GM19035 (cell line): ENCODE data around the gene TNFRSF17.
"Not testable (repeated sequence)": the region's sequence is repeated elsewhere in the genome, so short reads cannot be mapped to it uniquely, and the experiment has no call there.

ENCODE experiments used
- ATAC-seq: cut with Tn5 transposase; IDR thresholded peaks from one replicate; pipeline ENCODE4 v1.9.1; 2021; ENCODE audit not compliant: unreplicated experiment

The TNFRSF17 gene

DNA sequence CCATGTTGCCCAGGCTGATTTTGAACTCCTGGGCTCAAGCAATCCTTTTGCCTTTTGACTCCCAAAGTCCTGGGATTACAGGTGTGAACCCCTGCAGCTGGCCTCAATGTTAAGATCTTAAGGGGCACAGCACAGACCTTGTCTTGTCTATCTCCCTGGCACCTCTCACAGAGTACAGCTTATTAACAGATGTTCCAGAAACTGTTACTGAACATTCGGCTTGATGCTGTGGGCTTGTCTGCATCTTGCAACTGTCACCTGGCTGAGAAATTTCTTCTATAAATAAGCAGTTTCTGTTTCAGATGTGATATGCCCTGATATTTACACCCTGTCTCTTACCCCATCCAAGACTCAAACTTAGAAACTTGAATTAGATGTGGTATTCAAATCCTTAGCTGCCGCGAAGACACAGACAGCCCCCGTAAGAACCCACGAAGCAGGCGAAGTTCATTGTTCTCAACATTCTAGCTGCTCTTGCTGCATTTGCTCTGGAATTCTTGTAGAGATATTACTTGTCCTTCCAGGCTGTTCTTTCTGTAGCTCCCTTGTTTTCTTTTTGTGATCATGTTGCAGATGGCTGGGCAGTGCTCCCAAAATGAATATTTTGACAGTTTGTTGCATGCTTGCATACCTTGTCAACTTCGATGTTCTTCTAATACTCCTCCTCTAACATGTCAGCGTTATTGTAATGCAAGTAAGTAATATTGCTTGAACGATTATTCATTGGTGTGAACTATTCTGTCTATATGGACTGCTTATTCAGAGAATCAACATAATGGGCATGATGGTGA is at the start of gene TNFRSF17:
TNFRSF17 (plus strand) TSS at position 450 of the 791 bp plus-strand sequence; CDS start at position 565, 115 bp downstream.
- ATAC-seq: peak; percentile 73

DNA sequence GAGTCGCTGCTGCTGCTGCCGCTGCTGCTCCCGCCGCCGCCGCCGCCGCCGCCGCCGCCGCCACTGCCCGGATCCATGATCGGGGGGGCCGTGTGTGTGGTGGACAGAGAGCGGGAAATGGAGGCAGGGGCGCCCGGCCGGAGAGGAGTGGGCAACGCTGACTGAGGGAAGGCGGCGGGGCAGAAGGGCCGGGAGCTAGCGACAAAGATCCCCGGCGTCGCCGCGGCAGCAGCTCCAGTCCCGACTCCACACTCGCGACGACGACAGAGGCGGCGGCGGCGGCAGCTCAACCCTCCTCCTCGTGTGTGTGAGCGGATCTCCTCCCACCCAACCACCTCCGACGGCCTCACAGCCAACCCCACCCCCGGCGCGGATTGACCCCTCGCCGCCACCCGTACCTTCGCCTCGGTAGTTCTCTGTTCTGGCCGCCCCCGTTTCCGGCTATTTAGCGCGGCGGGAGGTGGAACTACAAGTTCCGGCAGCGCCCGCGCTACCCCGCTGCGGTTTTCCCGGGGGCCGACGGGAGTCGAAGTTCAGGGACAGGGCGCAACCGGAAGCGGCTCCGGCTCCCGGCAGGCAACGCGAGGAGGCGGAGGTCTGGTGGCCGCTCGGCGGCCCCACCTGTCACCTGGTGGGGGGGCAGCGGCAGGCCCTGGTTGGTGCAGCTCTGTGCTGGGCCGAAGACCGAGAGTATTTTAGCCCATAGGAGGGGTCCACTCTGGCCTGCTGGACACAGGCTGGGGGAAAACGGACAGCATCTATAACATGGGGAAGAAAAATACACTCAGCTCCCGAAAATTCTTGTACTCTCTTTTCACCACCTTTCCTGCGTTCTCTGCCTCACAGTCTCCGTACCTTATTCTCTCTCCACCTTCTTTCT is 49.1 kb upstream of the TNFRSF17 start, which contains the start of gene GSPT1:
GSPT1 (minus strand) TSS at position 313 of the 880 bp plus-strand sequence; CDS start at position 77, 236 bp downstream.
- ATAC-seq: peak; percentile 80

DNA sequence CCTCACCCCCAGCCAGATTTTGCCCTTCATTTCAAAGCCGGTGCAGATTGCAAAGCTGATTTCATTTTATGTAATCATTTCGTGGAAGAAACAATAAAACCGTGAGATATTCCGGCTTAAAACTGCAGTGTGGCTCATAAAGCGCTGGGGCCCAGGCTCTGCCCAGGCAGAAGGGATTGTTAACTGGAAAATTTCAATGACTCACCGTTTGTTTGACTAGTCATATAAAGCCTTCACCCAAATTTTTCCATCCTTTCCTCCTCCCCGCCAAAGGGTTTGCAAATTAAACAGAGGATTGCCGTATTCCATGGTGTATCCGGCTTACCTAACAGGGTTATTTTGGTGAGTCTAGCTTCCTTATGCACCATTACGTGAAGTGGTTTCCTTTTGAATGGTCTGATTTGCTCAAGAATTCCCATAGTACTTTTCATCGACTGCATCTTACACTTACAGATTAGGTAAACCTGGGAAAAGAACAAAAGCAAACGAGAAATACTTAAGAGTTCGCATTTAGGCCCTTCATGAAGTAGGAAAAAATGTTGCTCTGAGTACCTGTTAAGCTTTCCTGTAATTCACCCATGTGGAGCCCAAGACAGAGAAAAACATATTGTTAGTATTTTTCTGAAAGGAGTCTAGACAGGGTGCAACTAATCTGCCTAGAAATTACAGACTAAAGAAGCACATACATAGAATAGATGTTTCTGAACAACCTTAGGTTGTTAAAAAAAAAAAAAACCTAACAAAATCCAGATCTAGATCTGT is 48.3 kb upstream of the TNFRSF17 start:
- ATAC-seq: no peak

DNA sequence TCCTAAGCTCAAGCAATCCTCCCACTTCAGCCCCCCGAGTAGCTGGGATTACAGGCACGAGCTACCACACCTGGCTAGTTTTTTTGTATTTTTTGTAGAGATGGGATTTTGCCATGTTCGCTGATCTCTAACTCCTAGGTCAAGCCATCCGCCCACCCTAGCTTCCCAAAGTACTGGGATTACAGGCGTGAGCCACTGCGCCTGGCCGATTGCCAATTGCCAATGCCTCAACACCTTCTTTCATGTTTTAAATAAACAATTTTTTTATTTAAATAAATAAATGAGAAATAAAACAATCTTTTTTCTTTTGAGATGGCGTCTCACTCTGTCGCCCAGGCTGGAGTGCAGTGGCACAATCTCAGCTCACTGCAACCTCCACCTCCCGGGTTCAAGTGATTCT is 41.0 kb upstream of the TNFRSF17 start:
- ATAC-seq: not testable (repeated sequence)

DNA sequence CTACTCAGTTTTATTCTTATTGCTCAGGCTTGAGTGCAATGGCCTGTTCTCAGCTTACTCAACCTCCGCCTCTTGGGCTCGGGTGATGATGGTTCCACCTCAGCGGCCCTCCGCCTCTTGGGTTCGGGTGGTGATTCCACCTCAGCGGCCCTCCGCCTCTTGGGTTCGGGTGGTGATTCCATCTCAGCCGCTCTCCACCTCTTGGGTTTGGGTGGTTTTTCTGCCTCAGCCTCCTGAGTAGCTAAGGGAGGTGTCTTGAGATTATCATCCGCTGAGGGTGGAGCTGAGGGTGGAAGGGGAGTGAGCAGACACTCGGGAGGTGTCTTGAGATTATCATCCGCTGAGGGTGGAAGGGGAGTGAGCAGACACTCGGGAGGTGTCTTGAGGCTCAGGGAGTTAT is 37.7 kb upstream of the TNFRSF17 start:
- not testable (repeated sequence) for ATAC-seq

DNA sequence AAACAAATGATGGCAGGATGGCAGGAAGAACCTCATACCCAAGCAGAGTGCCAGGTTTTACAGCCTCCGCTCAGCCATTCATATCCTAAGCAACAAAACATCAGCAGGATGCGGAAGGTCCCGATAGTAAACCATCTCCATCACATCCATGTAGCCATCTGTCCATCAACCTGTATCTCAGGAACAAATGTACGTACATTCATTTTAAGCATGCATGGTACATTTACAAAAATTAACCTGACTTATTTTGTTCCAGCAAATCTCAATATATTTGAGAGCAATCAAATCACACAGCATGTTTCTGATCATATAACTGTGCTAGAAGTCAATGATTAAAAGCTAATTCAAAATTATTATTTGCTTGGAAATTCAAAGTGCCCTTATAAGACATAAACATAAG is 23.1 kb upstream of the TNFRSF17 start, which contains the start of gene NPIPB2:
NPIPB2 (minus strand) TSS at position 101 of the 400 bp plus-strand sequence; CDS start at position 101, 0 bp downstream.
- ATAC-seq: not testable (repeated sequence)

DNA sequence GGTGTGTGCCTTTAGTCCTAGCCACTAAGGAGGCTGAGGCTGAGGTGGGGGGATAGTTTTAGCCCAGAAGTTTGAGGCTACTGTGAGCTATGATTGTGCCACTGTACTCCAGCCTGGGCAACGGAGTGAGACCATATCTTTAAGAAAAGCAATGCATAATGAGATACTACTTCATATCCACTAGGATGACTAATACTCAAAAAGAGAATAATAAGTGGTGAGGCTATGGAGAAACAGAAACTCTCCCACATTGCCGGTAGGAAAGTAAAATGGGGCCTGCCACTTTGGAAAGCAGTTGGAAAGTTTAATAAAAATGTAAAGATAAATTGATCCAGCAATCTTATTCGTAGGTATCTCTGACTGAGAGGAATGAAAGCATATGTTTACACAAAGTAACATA is 18.6 kb upstream of the TNFRSF17 start:
- ATAC-seq: no peak

DNA sequence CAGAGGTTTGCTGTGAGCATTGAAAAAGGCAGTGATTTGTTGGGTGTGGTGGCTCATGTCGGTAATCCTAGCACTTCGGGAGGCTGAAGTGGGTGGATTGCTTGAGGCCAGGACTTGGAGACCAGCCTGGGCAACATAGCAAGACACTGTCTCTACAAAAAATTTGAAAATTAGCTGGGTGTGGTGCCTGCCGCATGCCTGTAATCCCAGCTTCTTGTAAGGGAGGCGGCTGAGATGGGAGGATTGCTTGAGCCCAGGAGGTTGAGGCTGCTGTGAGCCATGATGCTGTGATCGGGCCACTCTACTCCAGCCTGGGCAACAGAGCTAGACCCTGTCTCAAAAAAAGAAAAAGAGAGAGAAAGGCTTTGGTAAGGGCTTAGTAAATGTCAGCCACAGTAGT is 16.2 kb upstream of the TNFRSF17 start:
- ATAC-seq: no peak

DNA sequence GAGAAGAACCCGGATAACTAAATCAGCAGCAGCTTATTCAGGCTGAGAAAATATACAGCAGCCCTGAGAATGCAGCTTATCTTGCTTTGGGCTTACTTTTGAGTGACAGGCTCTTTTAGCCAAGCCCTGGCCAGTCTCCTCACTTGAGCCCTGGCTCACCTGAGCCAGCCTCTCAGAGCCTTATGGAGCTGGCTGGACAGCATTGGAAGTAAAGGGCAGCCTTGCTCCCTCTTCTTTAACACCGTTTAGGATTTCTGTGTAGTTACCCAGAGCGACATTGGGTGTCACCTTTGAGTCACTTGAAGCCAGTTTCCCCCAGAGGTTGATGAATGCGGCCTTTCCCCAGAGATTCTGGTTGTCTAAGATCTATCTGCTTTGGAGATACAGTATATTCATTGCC is 15.5 kb upstream of the TNFRSF17 start:
- no peak for ATAC-seq

DNA sequence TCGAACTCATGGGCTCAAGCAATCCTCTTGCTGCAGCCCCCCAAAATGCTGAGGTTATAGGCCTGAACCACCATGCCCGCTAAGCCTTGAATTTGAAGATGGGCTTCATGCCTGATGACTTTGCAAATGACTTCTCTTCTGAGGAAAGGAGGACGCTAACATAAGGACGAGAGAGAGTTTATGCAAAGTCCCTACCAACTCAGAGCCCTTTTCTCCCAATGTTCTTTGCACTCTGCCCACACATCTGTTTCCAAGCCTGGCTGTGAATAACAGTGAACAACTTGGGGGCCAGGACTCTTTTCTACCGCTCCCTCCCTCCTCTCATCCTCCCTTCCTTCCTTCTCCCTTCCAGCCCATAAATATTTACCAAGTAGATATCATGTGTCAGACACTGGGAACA is 14.6 kb upstream of the TNFRSF17 start:
- no peak for ATAC-seq

DNA sequence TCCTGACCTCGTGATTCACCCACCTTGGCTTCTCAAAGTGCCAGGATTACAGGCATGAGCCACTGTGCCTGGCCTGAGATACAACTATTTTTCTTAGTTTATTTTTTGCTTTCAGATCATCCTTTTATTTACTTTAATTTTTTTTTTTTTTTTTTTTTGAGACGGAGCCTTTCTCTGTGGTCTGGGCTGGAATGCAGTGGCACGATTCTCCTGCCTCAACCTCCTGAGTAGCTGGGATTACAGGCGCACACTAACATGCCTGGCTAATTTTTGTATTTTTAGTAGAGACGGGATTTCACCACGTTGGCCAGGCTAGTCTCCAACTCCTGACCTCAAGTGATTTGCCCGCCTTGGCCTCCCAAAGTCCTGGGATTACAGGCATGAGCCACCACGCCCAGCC is 11.4 kb upstream of the TNFRSF17 start:
- not testable (repeated sequence) for ATAC-seq

DNA sequence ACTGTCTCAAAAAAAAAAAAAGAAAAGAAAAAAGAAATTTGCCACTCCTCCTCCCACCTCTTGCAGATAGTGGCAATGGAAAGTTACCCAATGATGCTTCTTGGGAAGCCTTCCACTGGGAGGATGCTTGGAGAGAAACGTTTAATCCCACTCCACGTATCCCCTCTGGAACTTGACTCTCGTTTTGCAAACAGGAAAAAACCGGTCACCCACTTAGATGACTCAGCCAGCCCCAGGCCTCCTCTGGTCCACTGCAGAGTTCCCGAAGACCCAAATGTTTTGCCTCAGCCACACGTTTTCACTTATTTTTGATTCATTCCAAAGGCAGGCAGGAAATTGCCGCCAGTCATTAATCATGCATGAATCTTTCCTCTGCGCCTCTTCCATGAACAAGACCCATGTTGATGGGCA is 9.3 kb upstream of the TNFRSF17 start:
- ATAC-seq: no peak

DNA sequence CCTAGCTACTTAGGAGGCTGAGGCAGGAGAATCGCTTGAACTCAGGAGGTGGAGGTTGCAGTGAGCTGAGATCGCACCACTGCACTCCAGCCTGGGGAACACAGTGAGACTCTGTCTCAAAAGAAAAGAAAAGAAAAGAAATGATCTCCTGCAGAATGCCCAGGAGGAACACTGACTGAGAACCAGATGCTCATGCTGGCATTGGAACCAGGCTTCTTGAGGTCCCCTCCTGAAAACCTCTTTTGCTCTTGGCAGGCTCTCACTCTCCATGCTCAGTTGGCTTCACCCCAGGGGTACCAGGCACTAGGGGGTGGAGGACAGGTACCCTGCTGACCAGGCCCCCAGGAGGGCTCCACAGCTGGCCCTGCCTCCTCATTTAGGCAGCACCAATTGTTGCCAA is 8.5 kb upstream of the TNFRSF17 start:
- ATAC-seq: no peak

DNA sequence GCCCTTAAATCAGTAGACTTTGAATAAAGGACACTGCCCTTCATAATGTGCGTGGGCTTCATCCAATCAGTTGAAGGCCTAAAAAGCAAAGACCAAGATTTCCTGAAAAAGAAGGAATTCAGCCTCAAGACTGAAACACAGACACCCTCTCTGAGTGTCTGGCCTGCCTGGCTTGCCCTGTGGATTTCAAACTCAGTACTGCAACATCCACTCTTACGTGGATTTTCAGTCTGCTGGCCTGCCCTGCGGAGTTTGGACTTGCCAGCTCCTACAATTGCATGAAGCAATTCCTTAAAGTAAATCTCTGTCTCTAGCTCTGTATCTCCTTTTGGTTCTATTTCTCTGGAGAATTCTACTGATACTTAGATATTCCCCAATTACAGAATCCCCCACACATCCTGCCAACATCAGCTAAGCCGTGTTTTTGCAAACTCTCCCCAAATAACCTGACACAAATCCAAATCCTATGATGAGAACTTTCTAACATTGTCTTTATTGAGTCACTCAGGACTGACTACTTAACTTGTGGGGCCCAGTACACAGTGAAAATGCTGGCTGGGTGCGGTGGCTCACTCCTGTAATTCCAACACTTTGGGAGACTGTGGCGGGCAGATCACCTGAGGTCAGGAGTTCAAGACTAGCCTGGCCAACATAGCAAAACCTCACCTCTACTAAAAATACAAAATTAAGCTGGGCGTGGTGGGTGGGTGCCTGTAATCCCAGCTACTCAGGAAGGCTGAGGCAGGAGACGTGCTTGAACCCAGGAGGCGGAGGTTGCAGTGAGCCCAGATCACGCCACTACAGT is 7.2 kb upstream of the TNFRSF17 start:
- ATAC-seq: no peak

DNA sequence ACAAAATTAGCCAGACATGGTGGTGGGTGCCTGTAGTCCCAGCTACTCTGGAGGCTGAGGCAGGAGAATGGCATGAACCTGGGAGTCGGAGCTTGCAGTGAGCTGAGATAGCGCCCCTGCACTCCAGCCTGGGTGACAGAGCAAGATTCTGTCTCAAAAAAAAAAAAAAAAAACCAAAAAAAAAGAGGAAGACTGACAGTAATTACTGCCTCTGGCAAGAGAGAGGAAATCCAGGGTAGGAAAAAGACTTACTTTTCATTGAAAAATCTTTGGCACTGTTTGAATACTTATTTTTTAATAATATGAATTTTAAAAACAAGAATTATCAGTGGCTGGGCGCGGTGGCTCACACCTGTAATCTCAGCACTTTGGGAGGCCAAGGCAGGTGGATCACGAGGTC is 2.6 kb upstream of the TNFRSF17 start:
- not testable (repeated sequence) for ATAC-seq

DNA sequence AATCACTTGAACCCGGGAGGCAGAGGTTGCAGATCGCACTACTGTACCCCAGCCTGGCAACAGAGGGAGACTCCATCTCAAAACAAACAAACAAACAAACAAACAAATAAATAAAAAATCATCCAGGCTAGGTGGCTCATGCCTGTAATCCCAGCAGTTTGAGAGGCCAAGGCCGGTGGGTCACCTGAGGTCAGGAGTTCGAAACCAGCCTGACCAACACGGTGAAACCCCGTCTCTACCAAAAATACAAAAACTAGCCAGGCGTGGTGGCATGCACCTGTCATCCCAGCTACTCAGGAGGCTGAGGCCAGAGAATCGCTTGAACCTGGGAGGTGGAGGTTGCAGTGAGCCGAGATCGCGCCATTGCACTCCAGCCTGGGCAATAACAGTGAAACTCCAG is 2.0 kb upstream of the TNFRSF17 start:
- ATAC-seq: not testable (repeated sequence)

DNA sequence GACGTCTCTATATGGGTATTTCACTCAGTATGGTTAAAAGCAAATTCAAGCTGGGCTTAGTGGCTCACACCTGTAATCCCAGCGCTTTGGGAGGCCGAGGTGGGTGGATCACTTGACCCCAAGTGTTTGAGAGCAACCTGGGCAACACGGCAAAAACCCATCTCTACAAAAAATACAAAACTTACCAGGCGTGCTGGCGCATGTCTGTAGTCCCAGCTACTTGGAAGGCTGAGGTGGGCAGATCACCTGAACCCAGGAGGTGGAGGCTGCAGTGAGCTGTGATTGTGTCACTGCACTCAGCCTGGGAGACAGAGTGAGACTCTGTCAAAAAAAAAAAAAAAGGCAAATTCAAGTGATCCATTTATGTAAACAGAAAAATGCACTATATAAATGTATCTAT is 1.3 kb upstream of the TNFRSF17 start:
- ATAC-seq: no peak

DNA sequence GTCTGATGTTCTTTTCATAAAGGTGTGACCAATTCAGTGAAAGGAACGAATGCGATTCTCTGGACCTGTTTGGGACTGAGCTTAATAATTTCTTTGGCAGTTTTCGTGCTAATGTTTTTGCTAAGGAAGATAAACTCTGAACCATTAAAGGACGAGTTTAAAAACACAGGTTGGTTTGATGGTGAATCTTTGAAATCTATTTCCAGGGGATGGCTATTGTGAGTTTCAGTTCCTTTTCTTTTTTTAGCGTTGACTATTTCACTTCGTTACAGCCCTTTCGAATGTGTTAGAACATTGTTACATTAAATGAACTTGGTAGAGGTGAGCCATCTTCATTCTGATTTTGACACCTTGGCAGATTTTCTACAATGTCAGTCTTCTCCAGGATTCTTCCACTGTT is 1.2 kb downstream of the TNFRSF17 start:
- no peak for ATAC-seq

DNA sequence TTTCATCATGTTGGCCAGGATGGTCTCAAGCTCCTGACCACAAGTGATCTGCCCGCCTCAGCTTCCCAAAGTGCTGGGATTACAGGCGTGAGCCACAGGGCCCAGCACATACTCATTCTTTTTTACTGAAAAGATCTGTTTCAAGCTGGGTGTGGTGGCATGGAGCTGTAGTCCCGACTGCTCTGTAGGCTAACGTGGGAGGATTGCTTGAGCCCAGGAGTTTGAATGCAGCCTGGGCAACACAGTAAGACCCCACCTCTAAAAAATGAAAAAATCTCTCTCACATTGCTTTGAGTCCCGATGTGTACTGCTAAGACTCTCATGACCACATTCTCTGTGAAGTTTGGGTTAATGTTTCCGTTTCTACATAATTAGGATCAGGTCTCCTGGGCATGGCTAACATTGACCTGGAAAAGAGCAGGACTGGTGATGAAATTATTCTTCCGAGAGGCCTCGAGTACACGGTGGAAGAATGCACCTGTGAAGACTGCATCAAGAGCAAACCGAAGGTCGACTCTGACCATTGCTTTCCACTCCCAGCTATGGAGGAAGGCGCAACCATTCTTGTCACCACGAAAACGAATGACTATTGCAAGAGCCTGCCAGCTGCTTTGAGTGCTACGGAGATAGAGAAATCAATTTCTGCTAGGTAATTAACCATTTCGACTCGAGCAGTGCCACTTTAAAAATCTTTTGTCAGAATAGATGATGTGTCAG is 2.3 kb downstream of the TNFRSF17 start:
- ATAC-seq: no peak

DNA sequence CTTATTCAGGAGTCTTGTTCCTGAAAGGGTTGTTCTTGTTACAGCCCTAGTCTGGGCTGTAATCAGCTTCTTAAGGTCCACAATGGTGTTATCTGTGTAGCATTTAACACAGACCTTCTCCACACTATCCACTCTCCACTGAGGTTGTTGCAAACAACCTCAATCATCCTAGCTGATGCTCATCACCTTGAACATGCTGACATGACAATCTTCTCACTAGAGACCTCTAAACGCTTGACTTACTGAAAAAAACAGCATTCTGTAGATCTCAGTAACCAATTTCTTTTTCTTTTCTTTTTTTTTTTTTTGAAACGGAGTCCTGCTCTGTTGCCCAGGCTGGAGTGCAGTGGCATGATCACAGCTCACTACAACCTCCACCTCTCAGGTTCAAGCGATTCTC is 3.6 kb downstream of the TNFRSF17 start:
- no peak for ATAC-seq
